ENCODE measurements around the gene MAD2L1.
"Not testable (repeated sequence)": the region's sequence is repeated elsewhere in the genome, so short reads cannot be mapped to it uniquely, and the experiment has no call there.

Gene MAD2L1

GRCh38 chr4:120066517-120067340 is at the start of gene MAD2L1:
Gene MAD2L1, minus strand, starts transcription at chr4:120066848. Its CDS starts 114 bp downstream, at chr4:120066734.
- DNase-seq (ENCODE audit: low spot score), result peak; percentile 92
- TF ChIP-seq, protein P1, sequence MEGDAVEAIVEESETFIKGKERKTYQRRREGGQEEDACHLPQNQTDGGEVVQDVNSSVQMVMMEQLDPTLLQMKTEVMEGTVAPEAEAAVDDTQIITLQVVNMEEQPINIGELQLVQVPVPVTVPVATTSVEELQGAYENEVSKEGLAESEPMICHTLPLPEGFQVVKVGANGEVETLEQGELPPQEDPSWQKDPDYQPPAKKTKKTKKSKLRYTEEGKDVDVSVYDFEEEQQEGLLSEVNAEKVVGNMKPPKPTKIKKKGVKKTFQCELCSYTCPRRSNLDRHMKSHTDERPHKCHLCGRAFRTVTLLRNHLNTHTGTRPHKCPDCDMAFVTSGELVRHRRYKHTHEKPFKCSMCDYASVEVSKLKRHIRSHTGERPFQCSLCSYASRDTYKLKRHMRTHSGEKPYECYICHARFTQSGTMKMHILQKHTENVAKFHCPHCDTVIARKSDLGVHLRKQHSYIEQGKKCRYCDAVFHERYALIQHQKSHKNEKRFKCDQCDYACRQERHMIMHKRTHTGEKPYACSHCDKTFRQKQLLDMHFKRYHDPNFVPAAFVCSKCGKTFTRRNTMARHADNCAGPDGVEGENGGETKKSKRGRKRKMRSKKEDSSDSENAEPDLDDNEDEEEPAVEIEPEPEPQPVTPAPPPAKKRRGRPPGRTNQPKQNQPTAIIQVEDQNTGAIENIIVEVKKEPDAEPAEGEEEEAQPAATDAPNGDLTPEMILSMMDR (IDR thresholded peaks at IDR 0.05; ENCODE audit: extremely low read depth, insufficient read depth, missing control alignments), result no peak
- in situ Hi-C loops (cut with MboI; ENCODE audit: low pct_unique_long_range_greater_than_20kb, low sequenced_read_pairs, unreplicated experiment), result no loop called here

DNA sequence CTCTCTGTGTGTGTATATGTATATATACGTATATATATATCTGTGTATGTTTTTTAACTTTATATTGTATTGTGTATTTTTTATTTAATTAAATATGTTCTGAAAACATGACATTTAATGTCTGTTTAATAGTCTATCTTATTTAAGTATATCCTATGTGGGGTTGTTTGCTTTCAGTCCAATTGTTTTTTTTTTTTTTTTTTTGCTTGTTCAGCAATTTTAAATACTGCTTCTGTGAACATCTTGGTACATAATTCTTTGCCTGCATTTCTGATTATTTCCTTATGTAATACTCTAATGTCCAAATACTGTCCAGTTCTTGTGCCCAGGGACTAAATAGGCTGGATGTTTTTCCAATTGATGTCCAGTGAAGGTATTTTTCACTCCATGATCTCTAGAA is 45.1 kb upstream of the MAD2L1 start:
- in situ Hi-C loops (cut with MboI; ENCODE audit: low pct_unique_long_range_greater_than_20kb, low sequenced_read_pairs, unreplicated experiment), result no loop called here
- TF ChIP-seq, protein P1 (IDR thresholded peaks at IDR 0.05; ENCODE audit: extremely low read depth, insufficient read depth, missing control alignments), result no peak
- no peak for DNase-seq (ENCODE audit: low spot score)

DNA sequence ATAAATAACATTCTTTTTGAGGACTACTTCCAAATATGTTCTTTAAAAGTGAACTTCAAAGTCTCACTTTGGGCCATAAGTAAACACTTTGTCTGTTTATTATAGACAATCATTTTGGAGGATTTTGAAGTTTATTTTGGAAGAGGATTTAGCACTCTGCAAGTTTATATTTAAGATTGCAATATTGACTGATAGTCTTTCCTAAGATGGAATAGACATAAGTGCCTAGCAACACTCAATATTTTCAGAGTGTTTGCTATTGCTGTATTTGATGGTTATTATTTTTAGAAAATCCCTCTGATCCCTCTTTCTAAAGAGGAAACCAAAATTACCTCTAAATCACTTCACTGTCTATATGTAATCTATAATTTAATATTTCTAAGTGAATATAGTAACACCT is 42.8 kb upstream of the MAD2L1 start:
- TF ChIP-seq, protein P1 (IDR thresholded peaks at IDR 0.05; ENCODE audit: extremely low read depth, insufficient read depth, missing control alignments), result no peak
- in situ Hi-C loops (cut with MboI; ENCODE audit: low pct_unique_long_range_greater_than_20kb, low sequenced_read_pairs, unreplicated experiment), result no loop called here
- no peak for DNase-seq (ENCODE audit: low spot score)

DNA sequence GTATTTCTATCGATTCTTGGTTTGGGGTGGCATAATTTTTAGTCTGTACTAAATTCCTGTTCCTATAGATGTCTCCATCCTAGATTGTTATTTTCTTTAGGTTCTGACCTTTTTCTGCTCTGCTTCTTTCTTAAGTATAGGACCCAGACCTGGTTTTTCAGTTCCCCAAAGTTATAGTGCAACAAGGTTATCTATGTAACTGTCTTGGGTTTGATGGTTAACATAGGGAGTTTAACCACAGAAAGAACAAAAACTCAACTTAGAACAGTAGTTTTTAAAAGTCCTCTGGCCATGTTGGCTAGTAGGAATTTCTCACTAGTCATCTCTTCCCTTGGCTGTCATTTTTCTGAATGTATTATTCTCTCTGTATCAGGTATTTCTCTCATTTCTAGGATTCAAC is 38.8 kb upstream of the MAD2L1 start:
- DNase-seq (ENCODE audit: low spot score), result peak; percentile 9
- in situ Hi-C loops (cut with MboI; ENCODE audit: low pct_unique_long_range_greater_than_20kb, low sequenced_read_pairs, unreplicated experiment), result no loop called here
- TF ChIP-seq, protein P1 (IDR thresholded peaks at IDR 0.05; ENCODE audit: extremely low read depth, insufficient read depth, missing control alignments), result no peak

- TF ChIP-seq, protein P1 (IDR thresholded peaks at IDR 0.05; ENCODE audit: extremely low read depth, insufficient read depth, missing control alignments), result no peak
- DNase-seq (ENCODE audit: low spot score), result no peak
- in situ Hi-C loops (cut with MboI; ENCODE audit: low pct_unique_long_range_greater_than_20kb, low sequenced_read_pairs, unreplicated experiment), result no loop called here
Observed at GRCh38 chr4:120096508-120097297, 30.1 kb upstream of the MAD2L1 start.

- TF ChIP-seq, protein P1 (IDR thresholded peaks at IDR 0.05; ENCODE audit: extremely low read depth, insufficient read depth, missing control alignments), result no peak
- in situ Hi-C loops (cut with MboI; ENCODE audit: low pct_unique_long_range_greater_than_20kb, low sequenced_read_pairs, unreplicated experiment), result no loop called here
- no peak for DNase-seq (ENCODE audit: low spot score)
Observed at GRCh38 chr4:120088507-120088906, 21.9 kb upstream of the MAD2L1 start.

- in situ Hi-C loops (cut with MboI; ENCODE audit: low pct_unique_long_range_greater_than_20kb, low sequenced_read_pairs, unreplicated experiment); DNase-seq (ENCODE audit: low spot score): not testable (repeated sequence)
Observed at GRCh38 chr4:120088066-120088465, 21.4 kb upstream of the MAD2L1 start.

All from GM13977 (cell line).